Activated naive CD4-positive, alpha-beta T cell treated with anti-CD3 and anti-CD28 coated beads, Interleukin-2, amount 50 U/mL, for 24 hours (primary cell): ENCODE measurements around the gene IGLON5.

Source experiments
- H3K27ac Mint-ChIP-seq: one replicate; pipeline ENCODE4 v1.8.0; 2021; ENCODE audit warnings: mild to moderate bottlenecking, mixed read lengths
- H3K27me3 Mint-ChIP-seq: one replicate; pipeline ENCODE4 v1.8.0; 2021; ENCODE audit warnings: mixed read lengths
- H3K36me3 Mint-ChIP-seq: one replicate; pipeline ENCODE4 v1.8.0; 2021; ENCODE audit warnings: mixed read lengths
- H3K4me1 Mint-ChIP-seq: one replicate; pipeline ENCODE4 v1.8.0; 2021; ENCODE audit warnings: mixed read lengths
- H3K4me3 Mint-ChIP-seq: one replicate; pipeline ENCODE4 v1.8.0; 2021; ENCODE audit warnings: mild to moderate bottlenecking, mixed read lengths
- H3K9me3 Mint-ChIP-seq: one replicate; pipeline ENCODE4 v1.8.0; 2021; ENCODE audit warnings: mixed read lengths

The IGLON5 gene

GRCh38 chr19:51364200-51365106, 53.0 kb downstream of the IGLON5 start:
- Mint-ChIP-seq H3K36me3 (no peaks in the 10 kb centered on the region), H3K27me3 (no peaks in the 10 kb centered on the region), H3K9me3 (no peaks in the 10 kb centered on the region), H3K4me3 (peak overlapping the region; percentile 52), H3K4me1 (peaks cover 56% of the 10 kb centered on the region), H3K27ac (peak overlapping the region; percentile 82)

GRCh38 chr19:51365211-51365964, 53.9 kb downstream of the IGLON5 start:
- Mint-ChIP-seq H3K27ac (peak overlapping the region; percentile 97), H3K36me3 (no peaks in the 10 kb centered on the region), H3K4me1 (peaks cover 58% of the 10 kb centered on the region), H3K4me3 (peak overlapping the region; percentile 100), H3K9me3 (no peaks in the 10 kb centered on the region), H3K27me3 (no peaks in the 10 kb centered on the region)

GRCh38 chr19:51365965-51366388, 54.5 kb downstream of the IGLON5 start, which contains the start of gene ETFB:
TSS of gene ETFB (minus strand) at chr19:51366388. CDS start at chr19:51366326, 62 bp downstream.
- H3K27me3 Mint-ChIP-seq: no peaks in the 10 kb centered on the region
- peak within 1 kb of the TSS; percentile 100 for H3K4me3 Mint-ChIP-seq
- no peaks in the 10 kb centered on the region for H3K36me3 Mint-ChIP-seq
- peak within 1 kb of the TSS; percentile 97 for H3K27ac Mint-ChIP-seq
- no peaks in the 10 kb centered on the region for H3K9me3 Mint-ChIP-seq
- H3K4me1 Mint-ChIP-seq: peaks cover 64% of the 10 kb centered on the region

- no peaks in the 10 kb centered on the region for H3K27me3 Mint-ChIP-seq
- H3K9me3 Mint-ChIP-seq: no peaks in the 10 kb centered on the region
- peaks cover 70% of the 10 kb centered on the region for H3K4me1 Mint-ChIP-seq
- H3K36me3 Mint-ChIP-seq: no peaks in the 10 kb centered on the region
- peak overlapping the region; percentile 100 for H3K4me3 Mint-ChIP-seq
- H3K27ac Mint-ChIP-seq: peak overlapping the region; percentile 91
Observed at GRCh38 chr19:51366389-51367254, 55.2 kb downstream of the IGLON5 start.

- Mint-ChIP-seq H3K27ac (peak overlapping the region; percentile 91), H3K9me3 (no peaks in the 10 kb centered on the region), H3K4me3 (peak overlapping the region; percentile 100), H3K4me1 (peaks cover 72% of the 10 kb centered on the region), H3K36me3 (no peaks in the 10 kb centered on the region), H3K27me3 (no peaks in the 10 kb centered on the region)
Observed at GRCh38 chr19:51367255-51367564, 55.8 kb downstream of the IGLON5 start.

- peak overlapping the region; percentile 91 for H3K27ac Mint-ChIP-seq
- H3K4me3 Mint-ChIP-seq: peak overlapping the region; percentile 100
- no peaks in the 10 kb centered on the region for H3K36me3 Mint-ChIP-seq
- peaks cover 72% of the 10 kb centered on the region for H3K4me1 Mint-ChIP-seq
- no peaks in the 10 kb centered on the region for H3K27me3 Mint-ChIP-seq
- no peaks in the 10 kb centered on the region for H3K9me3 Mint-ChIP-seq
Observed at GRCh38 chr19:51367565-51368365, 56.3 kb downstream of the IGLON5 start.

GRCh38 chr19:51368366-51369282, 57.2 kb downstream of the IGLON5 start, which contains the start of gene CLDND2:
TSS of gene CLDND2 (minus strand) at chr19:51369003. CDS start at chr19:51368577, 426 bp downstream.
- Mint-ChIP-seq H3K27me3 (no peaks in the 10 kb centered on the region), H3K36me3 (no peaks in the 10 kb centered on the region), H3K27ac (peak within 1 kb of the TSS; percentile 91), H3K4me3 (peak within 1 kb of the TSS; percentile 100), H3K4me1 (peaks cover 74% of the 10 kb centered on the region), H3K9me3 (no peaks in the 10 kb centered on the region)

GRCh38 chr19:51370230-51370629, 58.8 kb downstream of the IGLON5 start:
- Mint-ChIP-seq H3K9me3 (no peaks in the 10 kb centered on the region), H3K27me3 (no peaks in the 10 kb centered on the region), H3K4me1 (peaks cover 75% of the 10 kb centered on the region), H3K27ac (peak overlapping the region; percentile 77), H3K4me3 (peak overlapping the region; percentile 84), H3K36me3 (no peaks in the 10 kb centered on the region)

- no peaks in the 10 kb centered on the region for H3K27me3 Mint-ChIP-seq
- peak overlapping the region; percentile 84 for H3K4me3 Mint-ChIP-seq
- peak overlapping the region; percentile 43 for H3K27ac Mint-ChIP-seq
- H3K9me3 Mint-ChIP-seq: no peaks in the 10 kb centered on the region
- H3K4me1 Mint-ChIP-seq: peaks cover 77% of the 10 kb centered on the region
- no peaks in the 10 kb centered on the region for H3K36me3 Mint-ChIP-seq
Observed at GRCh38 chr19:51371186-51371690, 59.8 kb downstream of the IGLON5 start.

GRCh38 chr19:51372021-51372648, 60.7 kb downstream of the IGLON5 start:
- H3K4me1 Mint-ChIP-seq: peaks cover 74% of the 10 kb centered on the region
- peak overlapping the region; percentile 81 for H3K27ac Mint-ChIP-seq
- H3K4me3 Mint-ChIP-seq: peak overlapping the region; percentile 84
- no peaks in the 10 kb centered on the region for H3K27me3 Mint-ChIP-seq
- no peaks in the 10 kb centered on the region for H3K36me3 Mint-ChIP-seq
- H3K9me3 Mint-ChIP-seq: no peaks in the 10 kb centered on the region

- Mint-ChIP-seq H3K9me3 (no peaks in the 10 kb centered on the region), H3K4me3 (peak within 1 kb of the TSS; percentile 84), H3K4me1 (peaks cover 70% of the 10 kb centered on the region), H3K27ac (peak within 1 kb of the TSS; percentile 81), H3K36me3 (no peaks in the 10 kb centered on the region), H3K27me3 (no peaks in the 10 kb centered on the region)
Observed at GRCh38 chr19:51372649-51373504, 61.4 kb downstream of the IGLON5 start, which contains the start of gene NKG7. TSS of gene NKG7 (minus strand) at chr19:51372654. CDS start at chr19:51372535, 119 bp downstream.

- H3K4me1 Mint-ChIP-seq: peaks cover 69% of the 10 kb centered on the region
- H3K27me3 Mint-ChIP-seq: no peaks in the 10 kb centered on the region
- H3K36me3 Mint-ChIP-seq: peaks cover 2% of the 10 kb centered on the region
- no peak overlapping the region for H3K27ac Mint-ChIP-seq
- peak overlapping the region; percentile 43 for H3K4me3 Mint-ChIP-seq
- no peaks in the 10 kb centered on the region for H3K9me3 Mint-ChIP-seq
Observed at GRCh38 chr19:51375504-51376221, 64.2 kb downstream of the IGLON5 start.
